ENCODE results near the gene NCKAP5. TPM values are rescaled to one million over a fixed set of nuclear protein-coding genes. Genes with fewer than 3 reads are reported as not detected.

Gene NCKAP5
- total RNA-seq, 1 donor from 2014 or later, result 2.7 TPM

GRCh38 chr2:132969371-132969985 lies 598.8 kb downstream of the NCKAP5 start:
- H4K20me1 ChIP-seq (ENCODE audit: insufficient read depth, low read length), result no peaks in the 10 kb centered on the region
- H3K27me3 ChIP-seq (ENCODE audit: insufficient read depth, low read length), result no peaks in the 10 kb centered on the region
- H3K4me1 ChIP-seq (ENCODE audit: insufficient read depth, low read length), result no peaks in the 10 kb centered on the region
- H3K4me3 Mint-ChIP-seq (ENCODE audit: unreplicated experiment), result no peak overlapping the region
- H3K36me3 Mint-ChIP-seq (ENCODE audit: low read depth, unreplicated experiment), result no peaks in the 10 kb centered on the region
- no peaks in the 10 kb centered on the region for H3K27me3 Mint-ChIP-seq (ENCODE audit: low read depth, unreplicated experiment)
- no peak overlapping the region for H3K9ac ChIP-seq (ENCODE audit: low read length)
- no peaks in the 10 kb centered on the region for H3K9me3 Mint-ChIP-seq (ENCODE audit: unreplicated experiment)
- H2AFZ ChIP-seq (ENCODE audit: low read depth, low read length), result no peak overlapping the region
- no peak overlapping the region for H3K27ac ChIP-seq (ENCODE audit: low read depth, low read length)
- peaks cover 1% of the 10 kb centered on the region for H3K4me1 Mint-ChIP-seq (ENCODE audit: low read depth, unreplicated experiment)
- DNase-seq (ENCODE audit: low read depth), result no peak
- TF ChIP-seq CTCF (IDR thresholded peaks at IDR 0.05; ENCODE audit: insufficient read depth, low read depth, low read length) (no peak), EZH2 (IDR thresholded peaks at IDR 0.05; ENCODE audit: insufficient read depth, low read length) (no peak)
- H3K4me2 ChIP-seq (ENCODE audit: low read length), result no peak overlapping the region
- no peak for FAIRE-seq
- no peak overlapping the region for H3K4me3 ChIP-seq (ENCODE audit: insufficient read depth, low read depth, low read length)
- no peaks in the 10 kb centered on the region for H3K79me2 ChIP-seq (ENCODE audit: insufficient read depth, low read length)
- no peak overlapping the region for H3K27ac Mint-ChIP-seq (ENCODE audit: unreplicated experiment)
- H3K9me3 ChIP-seq (ENCODE audit: insufficient read depth, low read depth, low read length), result no peaks in the 10 kb centered on the region
- H3K36me3 ChIP-seq (ENCODE audit: insufficient read depth, low read length), result no peaks in the 10 kb centered on the region

GRCh38 chr2:132965460-132965859 lies 602.8 kb downstream of the NCKAP5 start:
- H3K27me3 ChIP-seq (ENCODE audit: insufficient read depth, low read length), result no peaks in the 10 kb centered on the region
- no peak overlapping the region for H2AFZ ChIP-seq (ENCODE audit: low read depth, low read length)
- no peak for TF ChIP-seq EZH2 (IDR thresholded peaks at IDR 0.05; ENCODE audit: insufficient read depth, low read length)
- no peak for TF ChIP-seq CTCF (IDR thresholded peaks at IDR 0.05; ENCODE audit: insufficient read depth, low read depth, low read length)
- no peaks in the 10 kb centered on the region for H3K9me3 ChIP-seq (ENCODE audit: insufficient read depth, low read depth, low read length)
- H3K36me3 Mint-ChIP-seq (ENCODE audit: low read depth, unreplicated experiment), result no peaks in the 10 kb centered on the region
- no peaks in the 10 kb centered on the region for H3K4me1 Mint-ChIP-seq (ENCODE audit: low read depth, unreplicated experiment)
- no peak overlapping the region for H3K4me3 ChIP-seq (ENCODE audit: insufficient read depth, low read depth, low read length)
- no peak overlapping the region for H3K27ac Mint-ChIP-seq (ENCODE audit: unreplicated experiment)
- no peak overlapping the region for H3K4me2 ChIP-seq (ENCODE audit: low read length)
- no peaks in the 10 kb centered on the region for H4K20me1 ChIP-seq (ENCODE audit: insufficient read depth, low read length)
- no peak overlapping the region for H3K27ac ChIP-seq (ENCODE audit: low read depth, low read length)
- no peaks in the 10 kb centered on the region for H3K9me3 Mint-ChIP-seq (ENCODE audit: unreplicated experiment)
- no peak overlapping the region for H3K9ac ChIP-seq (ENCODE audit: low read length)
- H3K27me3 Mint-ChIP-seq (ENCODE audit: low read depth, unreplicated experiment), result no peaks in the 10 kb centered on the region
- no peak for FAIRE-seq
- no peak for DNase-seq (ENCODE audit: low read depth)
- no peak overlapping the region for H3K4me3 Mint-ChIP-seq (ENCODE audit: unreplicated experiment)
- no peaks in the 10 kb centered on the region for H3K36me3 ChIP-seq (ENCODE audit: insufficient read depth, low read length)
- H3K79me2 ChIP-seq (ENCODE audit: insufficient read depth, low read length), result no peaks in the 10 kb centered on the region
- no peaks in the 10 kb centered on the region for H3K4me1 ChIP-seq (ENCODE audit: insufficient read depth, low read length)

GRCh38 chr2:132963161-132963560 lies 605.1 kb downstream of the NCKAP5 start:
- Mint-ChIP-seq H3K4me1 (ENCODE audit: low read depth, unreplicated experiment) (no peaks in the 10 kb centered on the region), H3K27ac (ENCODE audit: unreplicated experiment) (no peak overlapping the region), H3K27me3 (ENCODE audit: low read depth, unreplicated experiment) (no peaks in the 10 kb centered on the region), H3K36me3 (ENCODE audit: low read depth, unreplicated experiment) (no peaks in the 10 kb centered on the region), H3K9me3 (ENCODE audit: unreplicated experiment) (no peaks in the 10 kb centered on the region), H3K4me3 (ENCODE audit: unreplicated experiment) (no peak overlapping the region)
- Histone ChIP-seq H3K79me2 (ENCODE audit: insufficient read depth, low read length) (no peaks in the 10 kb centered on the region), H3K4me2 (ENCODE audit: low read length) (no peak overlapping the region), H3K27ac (ENCODE audit: low read depth, low read length) (no peak overlapping the region), H4K20me1 (ENCODE audit: insufficient read depth, low read length) (no peaks in the 10 kb centered on the region), H3K36me3 (ENCODE audit: insufficient read depth, low read length) (no peaks in the 10 kb centered on the region), H3K27me3 (ENCODE audit: insufficient read depth, low read length) (no peaks in the 10 kb centered on the region), H2AFZ (ENCODE audit: low read depth, low read length) (no peak overlapping the region), H3K9me3 (ENCODE audit: insufficient read depth, low read depth, low read length) (no peaks in the 10 kb centered on the region), H3K9ac (ENCODE audit: low read length) (no peak overlapping the region), H3K4me1 (ENCODE audit: insufficient read depth, low read length) (no peaks in the 10 kb centered on the region), H3K4me3 (ENCODE audit: insufficient read depth, low read depth, low read length) (no peak overlapping the region)
- no peak for TF ChIP-seq CTCF (IDR thresholded peaks at IDR 0.05; ENCODE audit: insufficient read depth, low read depth, low read length)
- TF ChIP-seq EZH2 (IDR thresholded peaks at IDR 0.05; ENCODE audit: insufficient read depth, low read length), result no peak
- DNase-seq (ENCODE audit: low read depth) (no peak), FAIRE-seq (no peak)
